ENCODE data around the gene CASQ1. TPM values are rescaled to one million over a fixed set of nuclear protein-coding genes. Genes with fewer than 3 reads are reported as not detected.

Gene CASQ1
- total RNA-seq, 2 experiments from 2014 or later: not detected

- H3K9me3 Mint-ChIP-seq: no peaks in the 10 kb centered on the region
- ATAC-seq (ENCODE audit: low read depth) (no peak), DNase-seq (no peak)
- H3K4me1 Mint-ChIP-seq: peaks cover 19% of the 10 kb centered on the region
- H3K4me3 Mint-ChIP-seq: no peak overlapping the region
- H3K27ac Mint-ChIP-seq: no peak overlapping the region
- peaks cover 9% of the 10 kb centered on the region for H3K36me3 Mint-ChIP-seq
- POLR2A ChIA-PET: interaction anchor here (1.4 kb wide), 1 partner anchor 73 kb away, joined by 4 read pairs; the partner anchor contains the start of gene PEX19
- H3K27me3 Mint-ChIP-seq: no peaks in the 10 kb centered on the region
These were observed 20.8 kb downstream of the CASQ1 start for GRCh38 chr1:160211046-160211790.

- no peak overlapping the region for H3K27ac Mint-ChIP-seq
- no peak overlapping the region for H3K4me3 Mint-ChIP-seq
- no peak for ATAC-seq (ENCODE audit: low read depth)
- no peaks in the 10 kb centered on the region for H3K9me3 Mint-ChIP-seq
- no peaks in the 10 kb centered on the region for H3K27me3 Mint-ChIP-seq
- peaks cover 6% of the 10 kb centered on the region for H3K4me1 Mint-ChIP-seq
- DNase-seq: no peak
- peaks cover 15% of the 10 kb centered on the region for H3K36me3 Mint-ChIP-seq
- POLR2A ChIA-PET: no interaction called here
These were observed 24.2 kb downstream of the CASQ1 start for GRCh38 chr1:160214481-160215140.

DNA sequence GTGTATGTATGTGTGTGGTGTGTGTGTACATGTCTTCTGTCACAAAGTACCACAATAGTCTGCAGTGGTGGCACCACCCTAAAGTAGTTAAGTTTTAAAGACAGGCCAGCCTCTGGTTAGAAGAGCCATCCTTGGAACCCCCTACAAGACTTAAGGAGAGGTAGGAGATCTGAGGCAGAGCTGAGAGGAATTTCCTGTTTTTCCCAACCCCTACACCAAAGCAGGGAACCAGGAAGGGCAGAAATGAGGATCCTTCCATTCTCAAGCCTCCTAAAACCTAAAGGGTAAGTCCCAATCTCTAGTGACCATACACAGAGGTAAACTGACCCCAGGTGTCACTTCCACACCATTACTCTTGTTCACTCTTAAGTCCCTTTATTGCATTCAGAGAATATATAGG is 25.9 kb downstream of the CASQ1 start:
- DNase-seq (no peak), ATAC-seq (ENCODE audit: low read depth) (no peak)
- H3K36me3 Mint-ChIP-seq: peaks cover 19% of the 10 kb centered on the region
- POLR2A ChIA-PET: no interaction called here
- peaks cover 2% of the 10 kb centered on the region for H3K4me1 Mint-ChIP-seq
- no peak overlapping the region for H3K27ac Mint-ChIP-seq
- no peaks in the 10 kb centered on the region for H3K27me3 Mint-ChIP-seq
- no peaks in the 10 kb centered on the region for H3K9me3 Mint-ChIP-seq
- no peak overlapping the region for H3K4me3 Mint-ChIP-seq

DNA sequence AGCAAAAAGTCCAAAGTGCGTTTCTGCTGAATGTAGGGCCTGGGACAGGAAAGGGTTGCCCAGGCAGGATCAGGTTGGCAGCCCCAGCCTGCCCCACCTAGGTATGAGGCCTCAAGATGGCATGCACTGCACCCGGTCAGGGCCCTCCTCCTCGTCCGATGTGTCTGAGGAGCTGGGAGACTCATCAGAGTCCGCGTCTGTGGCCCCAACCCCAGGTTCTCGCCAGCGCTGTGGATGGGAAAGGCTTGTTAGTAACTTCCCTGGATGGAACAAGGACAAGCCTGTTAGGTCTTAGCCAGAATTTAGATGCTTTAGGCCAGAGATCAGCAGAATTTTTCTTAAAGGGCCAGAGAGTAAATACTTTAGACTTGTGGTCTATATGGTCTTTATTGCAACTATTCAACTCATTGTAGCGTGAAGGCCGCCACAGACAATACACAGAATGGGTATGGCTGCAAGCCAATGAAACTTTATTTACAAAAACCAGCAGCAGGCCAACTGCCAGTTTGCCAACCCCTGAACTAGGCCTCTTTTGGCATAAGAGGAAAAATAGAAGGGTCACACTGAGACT is 27.2 kb downstream of the CASQ1 start:
- H3K4me3 Mint-ChIP-seq: no peak overlapping the region
- H3K27ac Mint-ChIP-seq: no peak overlapping the region
- no peak for DNase-seq
- H3K4me1 Mint-ChIP-seq: peaks cover 2% of the 10 kb centered on the region
- no peaks in the 10 kb centered on the region for H3K27me3 Mint-ChIP-seq
- no peaks in the 10 kb centered on the region for H3K9me3 Mint-ChIP-seq
- POLR2A ChIA-PET: no interaction called here
- peaks cover 21% of the 10 kb centered on the region for H3K36me3 Mint-ChIP-seq
- no peak for ATAC-seq (ENCODE audit: low read depth)

- Mint-ChIP-seq H3K36me3 (peaks cover 19% of the 10 kb centered on the region), H3K9me3 (no peaks in the 10 kb centered on the region)
These were observed 28.9 kb downstream of the CASQ1 start for GRCh38 chr1:160219062-160219929.

DNA sequence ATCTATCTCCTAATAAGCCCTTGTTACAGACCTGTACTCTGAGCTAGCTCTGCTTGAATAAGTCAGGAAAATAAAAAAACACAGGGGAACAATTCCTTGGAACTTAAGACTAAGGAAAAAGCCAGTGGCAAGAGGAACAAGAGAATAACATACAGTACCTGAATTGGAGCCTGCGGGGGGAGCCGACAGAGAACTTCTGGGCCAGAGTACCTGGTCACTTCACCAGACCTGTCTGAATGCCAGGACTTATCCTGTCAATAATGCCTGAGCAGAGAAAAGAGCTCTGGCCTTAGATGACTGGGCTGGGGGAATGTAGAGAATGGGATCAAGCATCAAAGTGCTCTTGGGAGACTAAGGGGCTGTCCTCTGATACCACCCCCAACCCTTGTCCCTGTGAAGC is 29.9 kb downstream of the CASQ1 start:
- POLR2A ChIA-PET: no interaction called here
- no peak for ATAC-seq (ENCODE audit: low read depth)
- Mint-ChIP-seq H3K9me3 (no peaks in the 10 kb centered on the region), H3K4me3 (no peak overlapping the region), H3K27me3 (no peaks in the 10 kb centered on the region), H3K4me1 (no peaks in the 10 kb centered on the region), H3K36me3 (peaks cover 20% of the 10 kb centered on the region), H3K27ac (no peak overlapping the region)
- no peak for DNase-seq

More at GRCh38 chr1:160219062-160219929, 28.9 kb downstream of the CASQ1 start:
- DNase-seq (no peak), ATAC-seq (ENCODE audit: low read depth) (no peak)
- H3K4me3 Mint-ChIP-seq: no peak overlapping the region
- H3K27ac Mint-ChIP-seq: no peak overlapping the region
- H3K4me1 Mint-ChIP-seq: peaks cover under 1% of the 10 kb centered on the region
- no peaks in the 10 kb centered on the region for H3K27me3 Mint-ChIP-seq
- POLR2A ChIA-PET: no interaction called here

DNA sequence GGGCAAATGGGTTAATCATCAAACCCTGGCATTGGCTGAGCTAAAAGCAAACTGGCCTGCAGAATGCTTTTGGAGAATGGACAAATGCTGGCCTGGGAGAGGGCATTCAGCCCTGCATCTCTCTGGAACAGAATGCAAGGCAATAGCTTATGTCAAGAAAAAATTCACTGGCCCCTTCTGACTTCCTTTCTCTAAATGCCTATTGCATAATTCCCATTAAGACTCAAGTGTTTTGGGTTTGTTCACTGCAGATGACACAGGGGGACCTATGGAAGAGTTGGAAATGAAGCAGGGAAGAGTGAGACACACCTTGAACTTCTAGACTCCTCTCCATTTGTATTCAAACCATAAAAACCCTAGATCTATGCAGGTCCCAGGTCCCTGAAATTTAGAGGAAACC is 30.7 kb downstream of the CASQ1 start:
- no peaks in the 10 kb centered on the region for H3K9me3 Mint-ChIP-seq
- H3K27ac Mint-ChIP-seq: no peak overlapping the region
- no peaks in the 10 kb centered on the region for H3K27me3 Mint-ChIP-seq
- H3K36me3 Mint-ChIP-seq: peaks cover 20% of the 10 kb centered on the region
- ATAC-seq (ENCODE audit: low read depth): no peak
- no peaks in the 10 kb centered on the region for H3K4me1 Mint-ChIP-seq
- no peak overlapping the region for H3K4me3 Mint-ChIP-seq
- no peak for DNase-seq
- POLR2A ChIA-PET: no interaction called here

- H3K4me1 Mint-ChIP-seq: no peaks in the 10 kb centered on the region
These were observed 32.2 kb downstream of the CASQ1 start for GRCh38 chr1:160222546-160222945.

DNA sequence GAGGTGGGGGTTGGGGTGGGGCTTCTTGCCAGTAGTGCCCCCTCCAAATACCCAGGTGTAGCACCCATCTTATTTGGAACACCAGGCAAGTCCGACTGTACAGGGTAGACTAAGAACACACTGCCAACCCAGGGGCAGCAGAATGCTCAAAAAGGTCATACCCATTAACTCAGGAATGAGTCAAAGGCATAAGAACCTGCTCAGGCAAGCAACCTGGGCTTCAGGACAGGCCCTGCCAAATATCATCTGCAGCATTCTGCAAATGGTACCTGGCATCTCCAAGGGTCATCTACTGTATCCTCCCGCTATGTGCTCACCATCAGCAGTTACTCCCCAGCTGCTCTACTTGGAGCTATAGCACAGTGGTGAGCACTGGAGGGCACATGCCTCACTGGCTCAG is 34.2 kb downstream of the CASQ1 start:
- Mint-ChIP-seq H3K4me1 (no peaks in the 10 kb centered on the region), H3K4me3 (no peak overlapping the region), H3K36me3 (peaks cover 23% of the 10 kb centered on the region), H3K27ac (no peak overlapping the region), H3K9me3 (no peaks in the 10 kb centered on the region), H3K27me3 (no peaks in the 10 kb centered on the region)
- POLR2A ChIA-PET: no interaction called here
- DNase-seq (no peak), ATAC-seq (ENCODE audit: low read depth) (no peak)

More at GRCh38 chr1:160222546-160222945, 32.2 kb downstream of the CASQ1 start:
- no peaks in the 10 kb centered on the region for H3K9me3 Mint-ChIP-seq
- H3K36me3 Mint-ChIP-seq: peaks cover 14% of the 10 kb centered on the region
- POLR2A ChIA-PET: no interaction called here
- ATAC-seq (ENCODE audit: low read depth) (no peak), DNase-seq (no peak)
- H3K27me3 Mint-ChIP-seq: no peaks in the 10 kb centered on the region
- no peak overlapping the region for H3K4me3 Mint-ChIP-seq
- no peak overlapping the region for H3K27ac Mint-ChIP-seq

DNA sequence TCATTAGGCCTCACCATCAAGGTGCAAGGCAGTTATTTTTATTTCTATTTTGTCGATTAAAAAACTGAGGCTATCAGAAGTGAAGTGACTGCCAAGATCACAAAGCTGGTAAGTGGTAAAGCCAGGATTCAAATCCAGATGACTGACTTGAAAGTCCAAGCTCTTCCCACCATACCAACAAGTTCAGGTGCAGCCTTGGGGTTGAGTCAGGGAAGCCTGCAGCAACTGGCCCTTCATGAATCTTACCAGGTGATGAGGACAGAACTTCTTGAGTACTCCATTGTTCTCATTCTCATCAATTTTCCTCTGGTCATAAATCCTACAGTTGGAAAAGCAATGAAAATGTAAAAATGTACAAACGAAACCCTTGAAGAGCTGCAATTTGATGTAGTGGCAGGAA is 35.0 kb downstream of the CASQ1 start:
- POLR2A ChIA-PET: interaction anchor here (0.6 kb wide), 1 partner anchor 313 kb away, joined by 3 read pairs; no protein-coding TSS in a partner anchor
- DNase-seq (no peak), ATAC-seq (ENCODE audit: low read depth) (no peak)
- H3K27me3 Mint-ChIP-seq: no peaks in the 10 kb centered on the region
- H3K4me1 Mint-ChIP-seq: no peaks in the 10 kb centered on the region
- peaks cover 25% of the 10 kb centered on the region for H3K36me3 Mint-ChIP-seq
- no peak overlapping the region for H3K4me3 Mint-ChIP-seq
- no peak overlapping the region for H3K27ac Mint-ChIP-seq
- no peaks in the 10 kb centered on the region for H3K9me3 Mint-ChIP-seq

DNA sequence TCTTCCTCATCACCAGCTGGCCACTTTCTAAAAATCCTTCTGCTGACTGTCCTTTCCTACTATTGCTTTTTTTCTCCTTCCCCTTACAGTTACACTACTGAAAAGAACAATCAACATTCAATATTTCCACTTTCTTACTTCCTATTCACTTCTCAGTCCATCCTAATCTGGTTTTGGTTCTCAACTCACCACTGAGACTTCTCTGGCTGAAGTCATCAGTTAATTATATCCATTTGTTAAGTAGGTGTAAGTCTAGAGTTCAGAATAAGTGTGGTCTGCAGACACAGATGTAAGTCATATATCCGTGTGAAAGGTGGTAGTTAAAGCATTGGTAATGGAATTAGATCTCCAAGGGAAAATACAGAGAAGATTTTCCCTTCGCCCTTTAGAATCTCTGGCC is 36.2 kb downstream of the CASQ1 start:
- H3K9me3 Mint-ChIP-seq: no peaks in the 10 kb centered on the region
- no peak for ATAC-seq (ENCODE audit: low read depth)
- no peak for DNase-seq
- no peaks in the 10 kb centered on the region for H3K27me3 Mint-ChIP-seq
- no peak overlapping the region for H3K4me3 Mint-ChIP-seq
- H3K4me1 Mint-ChIP-seq: no peaks in the 10 kb centered on the region
- no peak overlapping the region for H3K27ac Mint-ChIP-seq
- POLR2A ChIA-PET: interaction anchor here (0.6 kb wide), 1 partner anchor 9 kb away, joined by 3 read pairs; no protein-coding TSS in a partner anchor
- peaks cover 32% of the 10 kb centered on the region for H3K36me3 Mint-ChIP-seq

DNA sequence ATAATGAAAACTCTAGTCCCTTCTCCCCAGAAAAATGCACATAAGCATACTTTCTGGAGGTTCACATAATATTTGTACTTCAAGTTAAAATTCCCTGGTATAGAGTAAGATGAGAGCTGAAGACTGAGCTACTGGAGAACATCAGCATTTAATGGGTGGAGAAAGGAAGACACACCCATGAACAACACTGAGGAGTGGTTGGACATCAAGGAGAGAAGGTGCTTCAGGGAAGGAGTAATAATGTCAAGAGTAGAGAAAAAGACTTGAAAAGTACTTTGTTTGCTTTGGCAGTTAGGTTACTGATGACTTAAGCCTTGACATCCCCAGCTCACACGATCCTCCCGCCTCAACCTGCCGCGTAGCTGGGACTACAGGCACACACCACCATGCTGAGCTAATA is 36.7 kb downstream of the CASQ1 start:
- Mint-ChIP-seq H3K36me3 (peaks cover 32% of the 10 kb centered on the region), H3K27ac (no peak overlapping the region), H3K4me1 (no peaks in the 10 kb centered on the region), H3K27me3 (no peaks in the 10 kb centered on the region), H3K9me3 (no peaks in the 10 kb centered on the region), H3K4me3 (no peak overlapping the region)
- DNase-seq: no peak
- ATAC-seq (ENCODE audit: low read depth): no peak
- POLR2A ChIA-PET: no interaction called here

DNA sequence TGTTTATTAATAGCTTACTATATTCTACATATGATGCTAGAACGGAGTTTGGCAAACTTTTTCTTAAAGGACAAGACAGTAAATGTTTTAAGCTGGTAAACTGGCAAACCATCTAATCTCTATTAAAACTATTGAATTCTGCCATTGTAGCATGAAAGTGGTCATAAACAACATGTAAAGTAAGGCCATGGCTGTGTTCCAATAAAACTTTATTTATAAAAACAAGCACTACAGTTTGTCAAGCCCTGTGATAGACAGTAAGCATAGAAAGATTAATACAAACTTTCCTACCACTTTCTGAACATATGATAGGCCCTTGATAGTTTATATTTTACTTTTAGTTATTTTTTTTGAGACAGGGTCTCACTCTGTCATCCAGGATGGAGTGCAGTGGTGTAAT is 37.2 kb downstream of the CASQ1 start:
- no peak overlapping the region for H3K27ac Mint-ChIP-seq
- ATAC-seq (ENCODE audit: low read depth): no peak
- POLR2A ChIA-PET: interaction anchor here (1.1 kb wide), 1 partner anchor 11 kb away, joined by 3 read pairs; no protein-coding TSS in a partner anchor

More for the DNA sequence above, 37.2 kb downstream of the CASQ1 start:
- Mint-ChIP-seq H3K9me3 (no peaks in the 10 kb centered on the region), H3K4me1 (no peaks in the 10 kb centered on the region), H3K27me3 (no peaks in the 10 kb centered on the region), H3K36me3 (peaks cover 30% of the 10 kb centered on the region), H3K4me3 (no peak overlapping the region)
- DNase-seq: no peak
